Psoas muscle (tissue), 8 donors: ENCODE results near the gene PYGM. TPM values are rescaled to one million over a fixed set of nuclear protein-coding genes. Genes with fewer than 3 reads are reported as not detected.

Experiments used
- ATAC-seq, 4 donors: fragments of 200-7000 bp; cut with Tn5 transposase; one replicate each; pipeline ENCODE4 v1.9.1; 2020; ENCODE audit warnings: moderate library complexity in 3 of 4, mild to moderate bottlenecking in 2 of 4
- DNase-seq, 2 donors: peaks; one replicate each; pipeline ENCODE4 v3.0.0-alpha.2; 2020
- H3K27ac ChIP-seq: fragments of 200-600 bp; one replicate; pipeline ENCODE4 v1.8.0; 2022
- H3K27me3 ChIP-seq, 3 donors: fragments of 200-600 bp in 1 of 3; one replicate each; pipeline versions ENCODE4 v1.6.1 to v1.8.0; 2013 to 2022; ENCODE audit warnings: low read length in 2 of 3, mild to moderate bottlenecking in 2 of 3, moderate library complexity in 1 of 3; ENCODE audit not compliant: insufficient read depth in 3 of 3
- H3K36me3 ChIP-seq, 2 donors: fragments of 200-600 bp in 1 of 2; one replicate each; pipeline versions ENCODE4 v1.6.1 to v1.8.0; 2013 to 2022; ENCODE audit warnings: low read depth in 1 of 2, mild to moderate bottlenecking in 1 of 2, moderate library complexity in 1 of 2; ENCODE audit not compliant: insufficient read depth in 1 of 2
- H3K4me1 ChIP-seq: fragments of 200-600 bp; one replicate; pipeline ENCODE4 v1.8.0; 2022
- H3K4me3 ChIP-seq: fragments of 200-600 bp; one replicate; pipeline ENCODE4 v1.8.0; 2022; ENCODE audit warnings: mild to moderate bottlenecking
- H3K9me3 ChIP-seq: fragments of 200-600 bp; one replicate; pipeline ENCODE4 v1.8.0; 2022
- CTCF ChIP-seq: fragments of 200-600 bp; IDR thresholded peaks from one replicate; pipeline ENCODE4 v1.8.0; 2022; ENCODE audit warnings: antibody characterized with exemption
- WGBS, 3 donors: extraction: QIAGEN DNeasy Blood & Tissue Kit; methylation state at CpG; one replicate each; pipeline versions ENCODE4 v1.1.6 to v1.1.7; 2013; 5-methylcytosine and 5-hydroxymethylcytosine counted together
- intact Hi-C, 2 donors: fragments of 100-400 bp; cut with DNase I; formaldehyde crosslinking; loops; one replicate each; pipeline versions ENCODE4 v1.11.0 to v1.14.2; 2022
- polyA plus RNA-seq, 3 donors: library from polyadenylated mRNA; stranded (reverse); fragments of 200-250 nt; gene quantifications; one replicate each; pipeline ENCODE4 v1.2.3, GENCODE V29; 2013
- total RNA-seq, 4 donors: library from RNA; stranded (reverse); fragmentation: NEBNext Ultra II Directional in 2 of 4; extraction: Animal tissue kit (Norgen Biotek cat#: 25700) in 2 of 4; gene quantifications; one replicate each; pipeline versions ENCODE4 v1.2.1 to v1.2.4, GENCODE V29; 2021 to 2023
- donor health status: healthy with polysubstance abuse.
- donor health status: DM: no; HTN: no; CAD: no; lungs with moderate emphysema.
- donor health status: Bipolar disorder and iron deficiency.
- donor health status: healthy.
- donor health status: DM: yes; HTN: yes; CAD: no.
- donor health status: DM: no; HTN: no; CAD: no.
- donor health status: DM: no; HTN: no; CAD: no.
- donor health status: DM: yes; HTN: yes; CAD: no.

The PYGM gene
- total and polyA plus RNA-seq, 7 donors = 511 to 2,203 (median 1,729) TPM

- Histone ChIP-seq H3K4me3 (no peak overlapping the region), H3K4me1 (peaks cover 57% of the 10 kb centered on the region), H3K9me3 (no peaks in the 10 kb centered on the region), H3K27me3 (no peaks in the 10 kb centered on the region), H3K27ac (no peak overlapping the region), H3K36me3 (peaks cover 40 to 100% of the 10 kb centered on the region in 2 donors)
- 86 to 92% (median 91%) methylated on average over 6 of the region's 6 CpGs for WGBS, 3 donors
- ATAC-seq (no peak), DNase-seq (no peak)
- intact Hi-C loops = no loop called here
- no peak for TF ChIP-seq CTCF
These were observed 8.5 kb upstream of the PYGM start for GRCh38 chr11:64768300-64768694.

- intact Hi-C loops = no loop called here
- no peak overlapping the region for H3K4me3 ChIP-seq
- no peaks in the 10 kb centered on the region for H3K27me3 ChIP-seq
- 42 to 51% (median 45%) methylated on average over 19 of the region's 19 CpGs for WGBS, 3 donors
- peak overlapping the region; percentile 66 for H3K27ac ChIP-seq
- H3K4me1 ChIP-seq = peaks cover 57% of the 10 kb centered on the region
- peak; percentile 69 for TF ChIP-seq CTCF
- DNase-seq (peak; percentile 74 to 85), ATAC-seq (peak in 3 of 4 donors; percentile 19 to 49 (median 32))
- H3K9me3 ChIP-seq = no peaks in the 10 kb centered on the region
- peaks cover 34 to 100% of the 10 kb centered on the region in 2 donors for H3K36me3 ChIP-seq
These were observed 7.8 kb upstream of the PYGM start for GRCh38 chr11:64767344-64768299.

GRCh38 chr11:64766881-64767280 is 7.1 kb upstream of the PYGM start:
- Histone ChIP-seq H3K27me3 (no peaks in the 10 kb centered on the region), H3K36me3 (peaks cover 33 to 95% of the 10 kb centered on the region in 2 donors), H3K9me3 (no peaks in the 10 kb centered on the region), H3K4me3 (no peak overlapping the region), H3K4me1 (peaks cover 57% of the 10 kb centered on the region), H3K27ac (peak overlapping the region; percentile 66)
- no peak for TF ChIP-seq CTCF
- intact Hi-C loops = no loop called here
- WGBS, 3 donors = 95 to 97% (median 97%) methylated on average over 6 to 11 of the region's 11 CpGs
- DNase-seq = peak; percentile 10 to 59
- no peak for ATAC-seq

GRCh38 chr11:64765851-64766665 is 6.3 kb upstream of the PYGM start:
- H3K27me3 ChIP-seq = no peaks in the 10 kb centered on the region
- TF ChIP-seq CTCF = no peak
- H3K4me3 ChIP-seq = no peak overlapping the region
- H3K9me3 ChIP-seq = no peaks in the 10 kb centered on the region
- intact Hi-C loops = no loop called here
- ATAC-seq (no peak), DNase-seq (peak; percentile 23 to 58)
- peaks cover 55% of the 10 kb centered on the region for H3K4me1 ChIP-seq
- H3K36me3 ChIP-seq = peaks cover 33 to 87% of the 10 kb centered on the region in 2 donors
- peak overlapping the region; percentile 66 for H3K27ac ChIP-seq
- 84 to 87% (median 85%) methylated on average over 13 to 42 of the region's 42 CpGs for WGBS, 3 donors
